Measurements from ENCODE around the gene ANKS1A.

The ANKS1A gene

DNA sequence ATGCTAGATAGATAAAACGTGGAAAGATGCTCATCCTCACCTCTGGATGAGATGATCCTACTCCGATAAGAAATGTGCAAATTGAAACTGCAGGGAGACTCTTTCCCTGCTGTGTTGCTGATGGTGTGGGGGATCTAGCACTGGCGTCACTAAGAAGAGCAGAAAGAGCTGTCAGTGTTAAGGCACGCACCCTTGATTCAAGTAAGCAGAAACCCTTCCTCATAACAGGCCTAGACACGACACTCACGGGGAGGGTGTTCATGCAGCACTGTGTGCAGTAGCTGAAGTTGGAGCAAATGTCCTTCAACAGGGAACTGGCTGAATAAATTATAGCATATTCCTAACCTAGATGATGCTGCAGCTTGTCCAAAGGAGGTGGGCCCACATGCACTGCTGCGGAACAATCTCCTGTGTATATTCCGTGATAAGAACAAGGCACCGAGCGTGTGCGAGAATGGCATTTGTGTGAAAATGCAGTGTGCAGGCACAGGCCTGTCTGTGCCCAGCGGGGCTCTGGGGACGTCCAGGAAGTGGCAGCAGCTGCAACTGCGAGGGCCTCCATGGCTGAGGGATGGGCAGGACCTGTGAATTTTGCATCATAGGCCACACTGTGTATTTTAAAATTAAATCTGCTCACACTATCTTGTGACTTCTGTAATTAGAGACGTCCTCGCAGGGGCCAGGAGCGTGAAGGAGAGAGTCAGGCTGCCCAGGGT lies 188.1 kb downstream of the ANKS1A start:
- DNase-seq, result no peak

DNA sequence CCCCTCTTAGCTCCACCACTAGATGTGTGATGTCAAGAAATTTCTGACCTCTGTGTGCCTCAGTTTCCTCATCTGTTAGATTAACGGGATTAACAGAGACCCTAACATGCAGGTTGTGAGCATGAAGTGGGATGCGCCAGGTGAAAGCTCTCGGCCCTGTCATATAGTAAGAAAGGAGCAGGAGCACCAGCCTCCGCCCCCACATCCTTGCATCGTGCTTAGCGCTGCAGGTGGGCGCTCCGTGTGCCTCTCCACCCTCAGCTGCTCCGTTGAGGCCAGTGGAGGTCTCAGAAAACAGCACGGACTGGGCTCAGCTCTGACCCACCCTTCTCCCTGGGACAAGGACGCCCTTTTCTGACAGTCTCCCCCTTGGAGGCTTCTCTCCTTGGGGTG lies 188.7 kb downstream of the ANKS1A start:
- DNase-seq, result no peak

DNA sequence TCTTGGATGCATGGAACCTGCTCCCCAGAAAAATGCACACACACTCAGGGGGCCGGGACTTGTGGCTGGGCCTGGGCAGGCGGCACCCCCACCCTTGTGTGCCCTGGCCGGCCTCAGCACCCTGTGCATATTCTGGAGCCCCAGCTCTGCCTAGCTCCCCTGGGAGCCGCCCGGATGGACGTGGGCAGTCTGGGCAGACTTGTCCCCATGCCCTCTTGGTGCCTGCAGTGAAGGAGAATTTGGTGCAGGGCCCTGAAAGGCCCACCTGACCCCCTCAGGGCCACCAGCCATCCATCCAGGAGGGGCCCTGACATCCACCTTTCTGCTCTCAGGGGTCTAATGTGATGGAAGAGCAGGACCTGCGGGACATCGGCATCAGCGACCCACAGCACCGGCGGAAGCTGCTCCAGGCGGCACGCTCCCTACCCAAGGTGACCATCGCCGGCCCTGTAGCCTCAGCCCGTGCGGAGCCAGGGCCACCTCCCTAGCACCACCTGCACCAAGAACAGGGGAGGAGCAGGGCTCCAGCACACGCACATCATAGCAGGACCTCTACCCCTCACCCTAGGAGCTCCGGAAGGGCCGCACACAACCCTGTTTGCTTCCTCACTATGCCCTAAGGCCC lies 189.3 kb downstream of the ANKS1A start:
- no peak for DNase-seq

DNA sequence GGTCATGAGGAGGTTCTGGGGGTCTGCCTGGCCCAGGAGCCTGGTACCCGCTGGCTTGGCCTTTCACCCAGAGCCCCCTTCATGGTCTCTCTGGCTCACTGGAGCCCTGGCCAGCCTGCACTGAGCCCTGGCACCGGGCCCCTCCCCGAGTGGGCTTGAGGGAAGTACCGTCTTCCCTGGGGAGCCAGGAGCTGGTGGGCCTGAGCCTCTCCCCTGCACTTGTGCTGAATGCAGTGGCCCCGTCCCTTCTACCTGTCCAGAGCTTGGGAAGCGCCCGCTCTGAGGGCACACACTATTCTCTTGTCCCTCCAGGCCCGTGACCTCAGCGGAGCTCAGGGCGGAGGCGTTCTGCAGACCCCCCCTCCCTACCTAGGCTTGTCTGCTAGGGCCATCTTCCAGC lies 189.8 kb downstream of the ANKS1A start:
- no peak for DNase-seq

DNA sequence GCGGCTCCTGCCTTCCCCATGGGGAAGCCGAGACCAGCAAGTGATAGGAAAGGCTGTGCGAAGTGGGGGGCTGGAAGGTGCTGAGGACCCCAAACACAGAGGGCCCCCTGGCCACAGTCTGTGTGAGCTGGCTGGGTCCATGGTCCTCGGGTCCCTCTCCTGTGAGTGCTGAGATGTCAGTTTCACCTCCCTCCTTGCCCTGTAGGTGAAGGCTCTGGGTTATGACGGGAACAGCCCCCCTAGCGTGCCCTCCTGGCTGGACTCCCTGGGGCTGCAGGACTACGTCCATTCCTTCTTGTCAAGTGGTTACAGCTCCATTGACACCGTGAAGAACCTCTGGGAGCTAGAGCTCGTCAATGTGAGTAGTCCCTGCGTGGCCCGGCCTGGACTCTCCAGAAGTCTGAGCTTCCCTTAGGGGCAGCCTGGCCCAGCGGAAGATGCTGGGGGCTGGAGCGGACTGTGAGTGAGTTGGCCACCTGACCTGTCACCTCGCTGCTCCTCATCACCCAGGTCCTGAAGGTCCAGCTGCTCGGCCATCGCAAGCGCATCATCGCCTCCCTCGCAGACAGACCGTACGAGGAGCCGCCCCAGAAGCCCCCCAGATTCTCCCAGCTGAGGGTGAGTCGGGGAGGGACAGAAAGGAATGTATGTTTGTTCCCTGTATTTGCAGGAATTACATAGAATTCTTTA lies 190.4 kb downstream of the ANKS1A start:
- DNase-seq, result no peak

GRCh38 chr6:35080016-35080680 lies 191.1 kb downstream of the ANKS1A start:
- DNase-seq, result no peak

DNA sequence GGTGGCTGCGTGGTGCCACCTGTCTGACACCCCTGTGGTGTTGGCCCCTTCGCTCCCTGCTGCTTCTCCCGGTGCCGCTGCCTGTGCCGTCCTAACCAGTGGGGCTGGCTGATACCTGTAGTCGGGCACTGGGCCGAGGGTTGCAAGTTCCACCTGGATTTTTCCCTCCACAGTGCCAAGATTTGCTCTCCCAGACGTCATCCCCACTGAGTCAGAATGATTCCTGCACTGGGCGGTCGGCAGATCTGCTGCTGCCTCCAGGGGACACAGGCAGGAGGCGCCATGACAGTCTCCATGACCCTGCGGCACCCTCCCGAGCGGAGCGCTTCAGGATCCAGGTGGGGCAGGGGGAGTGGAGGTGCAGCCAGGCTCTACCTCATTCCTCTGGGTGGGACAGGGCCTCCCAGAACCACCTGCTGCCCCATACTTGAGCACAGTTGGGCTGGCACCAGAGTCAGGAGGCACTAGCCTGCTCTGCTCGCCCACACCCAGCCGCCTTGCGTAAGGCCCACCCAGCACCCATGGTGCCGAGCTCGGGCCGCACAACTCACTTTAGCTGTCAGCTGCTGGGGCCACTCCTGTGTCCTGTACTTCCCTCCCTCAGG lies 191.9 kb downstream of the ANKS1A start:
- DNase-seq, result no peak

- DNase-seq, result no peak
Measured at GRCh38 chr6:35081426-35081851, 192.4 kb downstream of the ANKS1A start.

DNA sequence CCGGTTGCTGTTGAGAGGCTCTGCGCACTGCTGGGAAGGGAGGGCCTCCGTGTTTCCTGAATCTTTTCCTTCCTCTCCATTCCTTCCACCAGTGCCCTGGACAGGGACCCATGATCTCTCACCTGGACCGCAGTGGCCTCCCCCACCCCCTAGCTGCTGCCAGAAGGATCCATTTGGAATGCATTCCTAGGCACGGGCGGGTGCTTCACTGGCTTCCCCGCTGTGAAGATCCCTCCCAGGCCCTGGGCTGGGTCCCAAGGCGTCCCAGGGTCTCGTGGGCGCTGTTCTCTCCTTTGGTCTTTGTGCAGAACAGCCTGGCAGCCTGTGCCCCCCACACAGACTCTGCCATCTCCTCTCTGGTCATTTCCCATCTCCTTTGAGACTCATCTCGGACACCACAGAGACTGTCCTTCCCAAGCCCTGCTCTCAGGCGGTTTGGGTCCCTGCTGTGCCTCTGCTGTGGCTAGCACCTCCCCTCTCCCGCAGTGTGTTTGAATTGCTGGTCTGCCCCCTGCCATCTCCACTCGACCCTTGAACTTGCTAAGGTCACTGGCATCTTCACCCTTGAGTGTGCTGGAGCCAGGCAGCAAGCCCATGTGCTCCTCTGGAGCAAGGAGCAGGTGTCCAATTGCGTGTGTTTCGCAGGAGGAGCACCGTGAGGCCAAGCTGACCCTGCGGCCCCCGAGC lies 193.1 kb downstream of the ANKS1A start:
- DNase-seq, result no peak

DNA sequence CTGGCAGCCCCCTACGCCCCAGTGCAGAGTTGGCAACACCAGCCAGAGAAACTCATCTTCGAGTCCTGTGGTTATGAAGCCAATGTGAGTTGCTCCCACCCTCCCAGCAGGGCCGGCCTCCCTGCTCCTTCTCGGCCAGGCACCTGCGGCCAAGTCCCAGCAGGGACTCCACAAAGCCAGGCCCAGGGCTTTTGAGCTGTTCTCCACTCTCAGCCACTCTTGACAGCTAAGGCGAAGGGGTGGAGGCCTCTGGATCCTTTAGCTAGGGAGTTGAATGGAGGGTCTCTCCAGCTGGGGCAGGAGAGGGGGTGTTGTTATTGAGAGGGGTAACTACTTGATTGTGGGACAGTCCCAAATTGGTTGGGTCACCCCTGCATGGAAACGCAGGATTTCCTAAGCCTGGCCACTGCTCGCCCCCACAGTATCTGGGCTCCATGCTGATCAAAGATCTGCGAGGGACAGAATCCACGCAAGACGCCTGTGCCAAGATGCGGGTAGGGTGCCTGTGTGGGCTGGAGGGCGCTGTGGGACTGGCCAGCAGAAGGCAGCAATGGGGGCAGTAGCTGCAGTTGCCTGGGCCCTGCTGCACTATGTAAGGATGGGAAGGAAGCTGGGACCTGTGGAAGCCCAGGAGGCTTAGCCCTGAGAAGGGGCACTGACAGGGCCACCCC lies 193.8 kb downstream of the ANKS1A start:
- DNase-seq, result no peak

- DNase-seq, result no peak
Measured at GRCh38 chr6:35083507-35083906, 194.5 kb downstream of the ANKS1A start.

- no peak for DNase-seq
Measured at GRCh38 chr6:35084041-35084491, 195.0 kb downstream of the ANKS1A start.

DNA sequence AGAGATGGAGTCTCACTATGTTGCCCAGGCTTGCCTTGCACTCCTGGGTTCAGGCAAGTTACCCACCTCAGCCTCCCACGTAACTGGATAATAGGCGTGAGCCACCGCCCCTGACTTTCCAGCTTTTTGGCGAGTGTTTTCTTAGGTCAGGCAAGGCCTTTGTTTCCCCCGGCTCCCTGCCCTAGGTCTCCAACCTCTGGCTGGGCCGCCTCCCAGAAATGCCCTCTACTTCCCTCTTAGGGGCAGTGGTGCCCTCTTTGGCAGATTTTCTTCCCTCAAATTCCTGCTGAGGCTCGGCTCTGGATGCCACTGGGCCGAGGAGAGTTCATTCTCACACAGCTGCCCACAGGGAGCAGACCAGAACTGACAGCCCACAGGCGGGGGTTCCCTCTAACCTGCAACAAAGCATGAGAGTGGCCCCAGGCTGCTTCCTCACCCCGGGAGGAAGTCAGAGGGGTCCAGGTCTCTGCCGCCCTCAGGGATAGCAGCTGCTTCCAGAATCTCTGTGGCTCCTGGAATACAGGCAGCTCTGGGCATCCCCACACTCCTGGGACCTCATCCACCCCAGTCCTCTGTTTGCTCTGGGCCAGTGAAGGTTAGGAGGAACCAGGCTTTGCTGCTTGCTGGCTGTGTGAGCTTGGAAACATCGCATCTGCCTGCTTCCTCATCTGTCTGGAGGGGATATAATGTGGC lies 195.6 kb downstream of the ANKS1A start:
- no peak for DNase-seq

- no peak for DNase-seq
Measured at GRCh38 chr6:35085359-35086281, 196.6 kb downstream of the ANKS1A start.

- no peak for DNase-seq
Measured at GRCh38 chr6:35086282-35086632, 197.2 kb downstream of the ANKS1A start.

- no peak for DNase-seq
Measured at GRCh38 chr6:35086636-35087360, 197.7 kb downstream of the ANKS1A start.

GRCh38 chr6:35087361-35088280 lies 198.6 kb downstream of the ANKS1A start:
- DNase-seq, result no peak
